Measurements from ENCODE around the gene NLGN1. TPM values are rescaled to one million over a fixed set of nuclear protein-coding genes. Genes with fewer than 3 reads are reported as not detected.

Gene NLGN1
- total and polyA plus RNA-seq, 2 of the 13 experiments (the other 11 are each of a cell fraction or from before 2014, with no cell fraction given): not detected

- TF ChIP-seq ZNF639 (CRISPR knock-in tag; conservative IDR thresholded peaks at IDR 0.05) (no peak), ZGPAT (CRISPR knock-in tag; IDR thresholded peaks at IDR 0.05) (no peak), MLXIP (CRISPR knock-in tag; IDR thresholded peaks at IDR 0.05; ENCODE audit: borderline replicate concordance) (no peak), PPARG (CRISPR knock-in tag; conservative IDR thresholded peaks at IDR 0.05) (no peak), ZNF292 (CRISPR knock-in tag; IDR thresholded peaks at IDR 0.05; ENCODE audit: borderline replicate concordance, low read depth) (no peak), ERF (CRISPR knock-in tag; IDR thresholded peaks at IDR 0.05) (no peak), ZNF232 (CRISPR knock-in tag; IDR thresholded peaks at IDR 0.05; ENCODE audit: borderline replicate concordance) (no peak), ZKSCAN1 (IDR thresholded peaks at IDR 0.05; ENCODE audit: low read length) (no peak), ZNF557 (CRISPR knock-in tag; IDR thresholded peaks at IDR 0.05) (no peak), GMEB1 (CRISPR knock-in tag; IDR thresholded peaks at IDR 0.05; ENCODE audit: borderline replicate concordance) (no peak)
Observed at GRCh38 chr3:173800154-173800553, 402.6 kb downstream of the NLGN1 start (continued).
